HT1080 (cell line): ENCODE results near the gene NDUFAF7. TPM values are rescaled to one million over a fixed set of nuclear protein-coding genes. Genes with fewer than 3 reads are reported as not detected.
A peak's percentile ranks its signal among the peaks of the same experiment; 100 is the strongest.
"Not testable (repeated sequence)": the region's sequence is repeated elsewhere in the genome, so short reads cannot be mapped to it uniquely, and the experiment has no call there.

Source experiments
- DNase-seq: peaks from one replicate; pipeline ENCODE4 v3.0.0-alpha.2; 2015; ENCODE audit warnings: low read depth
- total RNA-seq: library from RNA; depleted of rRNA; stranded (reverse); fragments of >200 nt; shearing (Covaris generic); gene quantifications from 2 replicates; pipeline ENCODE4 v1.2.3, GENCODE V29; 2014; rRNA removed

The NDUFAF7 gene
- total RNA-seq, 1 experiment from 2014 or later = 13.6 TPM

DNA sequence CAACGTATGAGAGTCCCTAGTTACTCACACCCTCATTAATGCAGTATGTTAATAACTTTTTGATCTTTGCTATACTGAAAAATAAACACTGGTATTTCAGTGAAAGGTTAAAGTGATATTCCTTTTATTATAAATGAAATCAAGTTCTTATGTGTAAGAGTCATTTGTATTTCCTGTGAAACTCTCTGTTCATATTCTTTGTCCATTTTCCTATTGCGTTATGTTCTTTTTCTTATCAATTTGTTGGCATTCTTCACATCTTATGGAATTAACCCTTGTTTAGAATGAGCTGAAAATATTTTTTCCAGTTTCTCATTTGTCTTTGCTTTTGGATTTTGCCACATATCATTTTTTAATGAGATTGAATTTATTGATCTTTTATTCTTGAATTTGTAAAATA is 44.8 kb downstream of the NDUFAF7 start:
- no peak for DNase-seq

- DNase-seq = no peak
Observed at GRCh38 chr2:37281916-37282315, 50.5 kb downstream of the NDUFAF7 start.

DNA sequence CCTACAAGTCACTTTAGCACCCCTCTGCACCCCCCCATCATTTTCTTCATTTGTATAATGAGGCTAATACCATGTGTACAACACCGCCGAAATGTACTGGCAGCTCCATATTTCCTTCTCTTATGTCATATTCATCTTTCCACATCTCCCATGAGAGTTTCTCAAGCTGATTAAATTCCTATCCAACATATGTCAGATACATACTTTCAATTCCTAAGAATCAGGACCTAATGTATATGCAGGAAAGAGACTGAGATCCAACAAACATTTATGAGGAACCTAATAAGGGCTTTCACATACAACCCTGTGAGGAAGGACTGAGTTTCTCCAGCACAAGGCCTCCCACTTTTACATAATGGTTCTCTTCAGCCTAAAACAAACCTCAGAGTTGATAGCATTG is 51.3 kb downstream of the NDUFAF7 start:
- no peak for DNase-seq

DNA sequence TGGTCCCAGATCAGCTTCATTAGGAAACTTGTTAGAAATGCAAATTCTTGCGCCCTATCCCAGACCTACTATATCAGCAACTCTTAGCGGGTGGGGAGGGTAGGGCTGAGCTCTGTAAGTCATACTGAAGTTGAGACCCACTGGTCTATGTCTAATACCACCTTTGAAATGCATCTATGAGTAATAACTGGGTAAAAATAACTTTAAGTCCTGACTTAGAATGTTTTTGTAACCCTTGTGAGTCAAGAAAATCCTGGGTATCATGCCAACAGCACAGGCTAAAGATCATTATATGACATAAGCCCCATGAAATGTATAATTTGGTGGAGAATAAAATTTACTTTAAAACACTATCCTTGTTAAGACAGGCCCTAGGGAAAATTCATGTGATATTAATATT is 51.7 kb downstream of the NDUFAF7 start:
- DNase-seq = peak; percentile 75

- no peak for DNase-seq
Observed at GRCh38 chr2:37284381-37284780, 52.9 kb downstream of the NDUFAF7 start.

GRCh38 chr2:37287966-37288365 is 56.5 kb downstream of the NDUFAF7 start:
- DNase-seq = no peak

GRCh38 chr2:37291680-37292079 is 60.2 kb downstream of the NDUFAF7 start:
- no peak for DNase-seq

DNA sequence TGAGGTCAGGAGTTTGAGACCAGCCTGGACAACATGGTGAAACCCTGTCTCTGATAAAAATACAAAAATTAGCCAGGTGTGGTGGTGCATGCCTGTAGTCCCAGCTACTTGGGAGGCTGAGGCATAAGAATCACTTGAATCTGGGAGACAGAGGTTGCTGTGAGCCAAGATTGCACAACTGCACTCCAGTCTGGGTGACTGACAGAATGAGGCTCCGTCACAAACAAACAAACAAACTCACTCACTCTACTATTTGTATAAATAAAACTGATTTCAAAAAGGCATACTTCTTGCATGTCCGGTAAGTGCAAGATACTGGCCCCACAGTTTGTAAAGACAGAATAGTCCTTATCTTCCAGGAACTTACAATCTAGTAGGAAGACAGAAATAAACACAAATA is 63.4 kb downstream of the NDUFAF7 start:
- DNase-seq = not testable (repeated sequence)

DNA sequence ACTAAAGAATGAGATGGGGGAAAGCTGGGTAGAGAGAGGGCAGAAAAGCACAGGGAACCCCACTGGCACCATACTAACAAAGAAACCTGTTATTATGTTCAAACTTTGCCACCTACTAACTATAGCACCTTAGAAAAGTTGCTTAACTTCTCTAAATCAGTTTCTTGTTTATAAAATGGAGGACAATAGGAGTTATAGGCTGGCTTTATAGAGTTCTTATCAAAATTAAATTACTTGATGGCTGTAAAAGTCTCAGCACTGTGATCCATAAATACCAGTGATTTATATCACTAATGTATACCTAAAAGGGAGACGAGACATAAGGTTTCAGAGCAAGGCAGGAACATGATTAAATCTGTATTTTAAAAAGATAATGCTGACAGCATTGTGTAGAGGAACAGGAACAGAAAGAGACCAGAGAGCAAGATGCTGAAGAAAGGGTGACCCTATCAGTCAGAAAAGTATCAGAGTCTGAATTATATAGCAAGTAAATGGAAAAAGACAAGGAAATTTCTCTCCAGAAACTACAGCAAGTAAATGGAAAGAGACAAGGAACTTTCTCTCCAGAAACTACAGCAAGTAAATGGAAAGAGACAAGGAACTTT is 64.1 kb downstream of the NDUFAF7 start:
- DNase-seq = no peak

GRCh38 chr2:37297632-37298031 is 66.2 kb downstream of the NDUFAF7 start:
- no peak for DNase-seq

Other genes with a start within 250 kb of the NDUFAF7 start
- 9.0 and 12.5 TPM in 2 replicates for gene HEATR5B, start 147.3 kb upstream of the NDUFAF7 start, total RNA-seq
- 10.5 and 11.3 TPM in 2 replicates for gene GPATCH11, start 147.1 kb upstream of the NDUFAF7 start, total RNA-seq
- 24.5 TPM in 2 replicates for gene EIF2AK2, start 74.7 kb upstream of the NDUFAF7 start, total RNA-seq
- gene SULT6B1, start 43.0 kb upstream of the NDUFAF7 start, total RNA-seq = not detected in 2 replicates
- 13.4 and 17.6 TPM in 2 replicates for gene CEBPZOS, start 35.2 kb upstream of the NDUFAF7 start, total RNA-seq
- 67.4 and 68.5 TPM in 2 replicates for gene CEBPZ, start 62 bp upstream of the NDUFAF7 start, total RNA-seq
- 32.4 and 44.4 TPM in 2 replicates for gene PRKD3, start 93.2 kb downstream of the NDUFAF7 start, total RNA-seq
- 0.26 TPM in 1 of 2 replicates, not detected in the other for gene QPCT, start 113.0 kb downstream of the NDUFAF7 start, total RNA-seq